Bone marrow (tissue), 2 donors: ENCODE measurements around the gene PITPNB.

Experiments used
- DNase-seq, 2 donors: peaks; one replicate each; lab custom pipeline; 2025; lab: John Stamatoyannopoulos, UW

The PITPNB gene

DNA sequence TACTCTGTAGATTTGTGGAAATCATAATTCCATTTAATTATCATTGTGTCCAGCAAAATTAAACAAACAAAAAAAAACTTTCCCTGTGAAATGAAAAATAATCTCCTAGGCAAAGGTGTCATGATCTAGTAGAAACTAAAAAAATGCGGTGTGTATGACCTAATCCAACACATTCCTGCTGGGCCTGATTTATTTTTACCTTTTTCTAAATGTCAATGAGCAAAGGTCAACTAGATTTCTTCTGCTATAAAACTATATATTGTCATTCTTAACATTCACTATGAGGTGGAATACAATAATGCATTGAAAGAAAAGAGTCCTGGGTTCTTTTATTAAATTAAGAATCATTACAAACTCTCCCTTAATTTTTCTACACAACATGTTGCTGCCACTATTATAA is 60.4 kb downstream of the PITPNB start:
- DNase-seq = no peak

DNA sequence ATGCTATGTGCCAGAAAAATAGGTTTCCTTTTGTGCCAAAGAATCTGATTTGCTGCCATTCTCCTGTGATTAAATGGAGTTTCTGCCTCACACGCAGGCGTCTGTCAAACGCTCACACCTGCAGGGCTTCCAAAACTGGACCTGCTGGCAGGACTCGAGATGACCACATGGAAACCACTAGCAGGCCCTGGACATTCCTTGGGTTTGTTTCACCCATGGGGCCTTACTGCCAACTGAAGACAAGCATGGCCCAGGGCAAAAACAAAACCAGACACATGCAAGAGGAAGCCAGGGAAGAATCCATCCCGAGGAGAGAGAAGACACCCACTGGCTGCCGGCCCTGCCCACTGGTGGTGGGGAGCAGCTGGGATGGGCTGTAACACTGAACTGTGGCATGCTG is 61.6 kb downstream of the PITPNB start:
- no peak for DNase-seq

DNA sequence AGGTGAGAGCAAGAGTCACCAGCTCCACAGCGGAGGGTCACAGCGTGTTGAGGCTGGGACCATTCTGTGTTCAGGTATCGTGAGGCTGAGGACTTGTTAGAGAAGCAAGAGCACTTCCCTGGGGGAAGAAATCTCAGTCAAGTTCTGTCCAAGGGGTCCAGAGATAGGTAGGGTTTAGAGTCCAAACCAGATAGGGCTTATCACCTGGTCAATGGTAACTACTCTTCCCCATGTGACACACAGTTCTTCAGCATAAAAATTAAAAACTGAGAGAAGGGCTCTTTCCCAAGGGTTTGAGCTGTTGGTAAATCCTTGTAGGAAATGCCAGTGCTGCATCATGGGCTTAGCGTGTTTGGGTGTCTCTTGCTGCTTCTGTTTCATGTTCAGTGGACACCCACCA is 62.7 kb downstream of the PITPNB start:
- no peak for DNase-seq

DNA sequence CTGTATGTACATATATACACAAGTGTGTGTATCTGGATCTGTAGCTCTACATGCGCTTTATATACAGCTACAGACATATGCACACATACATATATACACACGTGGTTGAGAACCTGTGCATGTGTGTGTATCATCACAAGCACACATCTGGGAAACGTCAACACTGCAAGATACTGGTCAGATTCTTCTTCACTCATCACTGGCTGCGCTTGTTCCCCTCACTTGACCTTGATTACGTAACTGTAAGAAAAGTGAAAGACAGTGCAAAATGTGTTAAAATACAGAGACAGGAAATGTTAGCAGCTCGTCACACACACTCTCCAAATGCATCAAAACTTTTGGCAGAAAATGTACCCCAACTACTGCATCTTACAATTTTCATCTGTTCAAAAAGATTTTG is 65.6 kb downstream of the PITPNB start:
- DNase-seq = no peak

DNA sequence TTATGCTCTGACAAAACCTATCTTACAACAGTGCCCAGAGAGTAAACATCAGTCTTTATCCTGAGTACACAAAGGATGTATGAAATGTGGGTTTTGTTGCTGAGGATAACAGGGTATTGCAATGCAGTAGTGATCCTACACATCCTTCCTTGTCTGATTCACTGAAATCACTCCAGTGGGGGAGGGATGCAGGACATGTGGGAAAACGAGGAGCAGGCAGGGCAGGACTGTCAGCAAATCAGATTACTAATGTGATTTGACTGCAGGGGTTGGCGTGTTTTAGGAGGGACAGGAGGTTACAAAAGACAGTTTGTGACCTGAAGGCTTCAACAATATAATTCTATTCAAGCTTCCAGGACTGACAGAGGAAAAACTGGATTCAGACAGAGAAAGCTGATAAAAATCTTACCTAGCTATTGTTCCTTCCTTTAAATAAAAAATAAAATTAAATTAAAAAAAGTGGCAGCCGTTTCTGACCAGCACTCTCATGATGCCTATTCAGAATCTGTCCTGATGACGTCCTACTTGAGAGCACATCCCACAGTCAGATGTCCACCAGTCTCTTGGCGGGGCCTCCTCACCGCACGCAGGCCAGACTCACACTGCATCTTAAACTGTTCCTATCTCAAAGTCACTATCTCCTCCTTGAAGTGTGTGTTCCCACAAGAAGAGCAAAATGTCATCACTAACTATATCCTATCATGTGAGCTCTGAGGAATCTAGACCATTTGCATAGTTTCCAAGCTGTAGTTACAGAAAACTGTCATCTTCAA is 66.9 kb downstream of the PITPNB start:
- DNase-seq = no peak

DNA sequence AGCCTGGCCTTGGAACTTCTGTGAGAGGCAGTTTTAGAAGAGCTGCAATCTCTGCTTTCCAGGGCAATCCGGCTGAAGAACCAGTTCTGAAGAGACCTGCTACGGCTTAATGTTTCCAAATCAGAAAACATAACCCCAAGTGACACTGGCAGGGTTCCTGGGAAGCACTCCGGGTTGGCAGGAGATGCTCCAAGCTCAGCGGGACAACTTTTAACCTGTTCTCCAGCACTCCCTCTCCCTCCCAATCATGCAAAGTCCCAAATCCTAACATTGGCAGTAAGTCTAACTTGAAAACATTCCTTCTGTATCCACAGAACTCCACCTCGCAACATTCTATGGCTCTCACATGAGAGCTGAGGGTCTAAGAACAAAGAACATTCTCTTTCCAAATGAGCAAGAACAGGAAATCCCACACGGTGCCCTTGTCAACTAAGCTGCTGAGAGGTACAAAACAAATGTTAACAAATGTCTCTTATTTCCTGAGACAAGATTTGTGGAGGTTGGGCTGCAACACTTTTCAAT is 69.0 kb downstream of the PITPNB start:
- no peak for DNase-seq

DNA sequence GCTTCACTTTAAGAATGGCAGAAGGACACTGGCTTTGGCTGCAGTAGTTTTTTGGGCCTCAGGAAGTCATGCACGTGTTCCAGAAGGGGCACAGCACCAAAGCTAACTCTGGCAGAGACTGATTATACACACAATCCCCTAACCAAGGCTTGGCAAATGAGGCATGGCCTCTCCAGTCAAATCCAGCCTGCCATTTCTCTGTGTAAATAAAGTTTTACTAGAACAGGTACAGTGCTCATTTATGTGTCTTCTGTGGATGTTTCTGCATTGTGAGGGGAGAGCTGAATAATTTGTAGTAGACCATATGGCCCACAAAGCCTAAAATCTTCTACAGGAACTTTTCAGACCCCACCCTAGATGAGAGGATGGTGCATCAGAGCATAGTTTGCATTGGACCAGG is 71.1 kb downstream of the PITPNB start:
- DNase-seq = no peak

DNA sequence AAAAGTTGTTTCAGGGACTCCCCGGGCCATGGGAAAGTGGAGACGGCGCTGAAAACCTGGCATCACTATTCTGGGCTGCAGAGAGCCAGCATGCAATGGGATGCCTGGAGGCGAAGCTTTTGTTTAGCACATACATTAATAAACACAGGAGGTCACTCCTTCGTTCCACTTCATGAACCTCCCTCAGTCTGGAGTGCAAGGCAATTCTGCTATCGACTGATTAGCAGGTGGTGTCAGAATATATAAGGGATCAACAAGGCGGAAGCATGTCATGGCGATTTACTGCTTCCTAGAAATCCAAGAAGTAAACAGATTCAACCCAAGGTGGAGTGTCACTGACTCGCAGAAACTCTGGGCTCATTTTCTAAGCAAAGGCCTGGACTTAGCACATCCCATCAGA is 72.1 kb downstream of the PITPNB start:
- no peak for DNase-seq

DNA sequence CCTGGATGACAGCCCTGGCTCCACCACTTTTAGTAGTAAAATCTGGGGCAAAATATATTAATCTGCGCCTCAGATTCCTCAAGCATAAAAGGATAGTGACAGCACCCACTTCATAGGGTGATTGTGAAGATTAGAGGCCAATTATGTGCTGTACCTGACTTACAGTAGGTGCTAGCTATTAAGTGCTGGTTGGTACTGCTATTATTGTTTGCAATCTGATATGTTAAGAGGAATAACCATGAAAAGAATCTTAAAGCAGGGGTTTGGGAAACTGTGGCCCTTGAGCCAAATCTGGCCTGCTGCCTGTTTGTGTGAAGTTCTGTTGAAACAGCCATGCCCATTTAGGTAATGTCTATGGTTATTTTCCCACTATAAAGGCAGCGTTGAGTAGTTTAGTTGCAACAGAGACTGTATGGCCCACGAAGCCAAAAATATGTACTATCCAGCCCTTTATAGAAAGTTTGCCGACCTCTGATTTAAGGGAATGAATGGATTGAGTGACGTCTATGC is 72.8 kb downstream of the PITPNB start:
- DNase-seq = no peak

DNA sequence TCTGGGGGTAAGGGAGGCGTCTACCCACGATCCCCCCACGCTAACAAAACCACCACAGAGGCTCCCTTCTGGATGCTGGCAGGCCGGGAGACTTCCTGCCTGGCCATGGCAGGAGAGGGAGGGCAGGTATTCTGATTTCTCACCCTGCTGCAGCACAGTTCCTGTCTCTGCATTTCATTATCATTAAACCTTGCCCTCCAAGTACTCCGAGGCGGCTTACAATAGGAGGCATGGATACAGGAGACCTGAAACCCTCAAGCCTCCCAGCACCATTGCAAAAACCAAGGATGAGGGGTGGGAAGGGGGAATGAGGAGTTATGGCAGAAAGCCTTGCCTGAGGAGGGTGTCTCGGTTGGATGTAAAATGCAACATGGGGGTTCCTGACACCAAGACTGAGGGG is 73.4 kb downstream of the PITPNB start:
- no peak for DNase-seq

DNA sequence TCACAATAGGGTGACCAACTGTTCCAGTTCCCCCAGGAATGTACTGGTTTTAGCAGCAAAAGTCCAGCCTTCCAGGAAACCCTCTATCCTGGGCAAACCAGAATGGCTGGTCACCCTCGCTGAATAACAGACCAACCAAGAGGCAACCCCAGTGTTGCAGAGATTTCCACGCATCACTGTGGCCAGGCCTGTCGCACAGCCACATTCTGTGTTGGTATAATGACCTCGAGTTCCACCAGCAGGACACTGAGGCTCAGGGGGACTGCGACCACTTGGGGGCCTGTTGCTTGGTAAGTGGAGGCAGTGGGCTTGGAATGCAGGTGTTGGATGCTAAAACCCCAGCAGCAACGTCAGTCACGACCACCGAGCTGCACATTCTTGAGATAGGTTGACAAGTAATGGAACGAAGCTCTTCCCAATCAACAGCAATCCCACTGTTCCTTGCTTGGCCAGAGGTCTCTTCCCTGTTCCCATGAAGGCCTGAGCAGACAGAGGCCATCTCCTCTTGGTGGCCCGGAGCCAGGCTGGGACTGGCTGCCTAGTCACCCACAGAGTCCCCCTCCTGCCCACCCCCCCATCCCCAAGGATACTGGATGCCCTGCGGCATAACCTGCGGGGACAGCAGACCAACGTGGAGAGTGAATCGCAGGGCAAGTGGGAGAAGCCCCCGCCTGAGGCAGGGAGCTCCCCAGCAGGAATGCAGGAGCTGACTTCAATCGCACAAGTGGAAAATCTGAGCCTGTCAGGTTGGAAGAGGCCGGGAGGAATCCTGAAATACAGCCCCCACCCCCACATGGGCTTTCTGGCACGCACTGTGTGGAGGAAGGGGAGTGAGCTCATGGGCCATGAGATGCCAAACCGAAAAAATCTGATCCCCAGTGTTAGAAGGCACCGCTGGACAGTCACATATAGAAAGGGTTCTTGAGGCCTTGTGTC is 74.1 kb downstream of the PITPNB start:
- DNase-seq = no peak

DNA sequence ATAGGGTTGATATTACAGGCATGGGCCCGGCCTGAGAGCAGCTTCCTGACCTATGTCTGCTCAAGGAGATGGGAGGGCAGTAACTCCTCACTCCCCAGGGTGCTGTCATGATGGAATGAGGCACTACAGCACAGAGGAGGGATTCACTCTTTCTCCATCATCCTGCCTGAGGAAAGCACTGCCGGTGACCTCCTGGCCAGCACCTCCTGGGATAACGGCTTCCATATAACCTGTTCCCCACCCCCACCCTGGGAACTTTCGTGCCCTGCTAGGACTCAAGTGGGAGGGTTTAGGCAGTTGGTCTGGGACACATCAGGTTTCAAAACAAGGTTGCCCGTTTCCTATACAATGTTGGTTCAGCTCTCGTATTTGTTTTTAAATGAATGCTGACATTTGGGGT is 74.8 kb downstream of the PITPNB start:
- no peak for DNase-seq

DNA sequence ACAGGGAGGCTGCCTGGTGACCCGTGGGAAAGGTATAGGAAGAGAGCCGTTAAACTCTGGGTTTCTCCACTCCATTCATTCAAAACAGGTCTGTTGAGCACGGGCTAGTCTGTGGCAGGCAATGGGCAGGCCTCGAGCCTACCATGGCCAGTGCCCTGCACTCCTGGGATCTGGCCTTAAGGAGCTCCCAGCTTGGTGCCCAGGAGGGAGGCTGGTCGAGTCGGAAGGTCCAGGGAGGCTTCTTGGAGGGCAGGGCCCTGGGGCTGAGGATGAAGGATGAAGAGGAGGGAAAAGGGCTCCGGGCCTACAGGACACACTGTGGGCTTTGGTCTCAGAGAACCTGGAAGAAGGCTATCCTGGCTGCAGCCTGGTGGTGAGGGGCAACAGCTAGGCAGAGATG is 75.6 kb downstream of the PITPNB start:
- DNase-seq = no peak

DNA sequence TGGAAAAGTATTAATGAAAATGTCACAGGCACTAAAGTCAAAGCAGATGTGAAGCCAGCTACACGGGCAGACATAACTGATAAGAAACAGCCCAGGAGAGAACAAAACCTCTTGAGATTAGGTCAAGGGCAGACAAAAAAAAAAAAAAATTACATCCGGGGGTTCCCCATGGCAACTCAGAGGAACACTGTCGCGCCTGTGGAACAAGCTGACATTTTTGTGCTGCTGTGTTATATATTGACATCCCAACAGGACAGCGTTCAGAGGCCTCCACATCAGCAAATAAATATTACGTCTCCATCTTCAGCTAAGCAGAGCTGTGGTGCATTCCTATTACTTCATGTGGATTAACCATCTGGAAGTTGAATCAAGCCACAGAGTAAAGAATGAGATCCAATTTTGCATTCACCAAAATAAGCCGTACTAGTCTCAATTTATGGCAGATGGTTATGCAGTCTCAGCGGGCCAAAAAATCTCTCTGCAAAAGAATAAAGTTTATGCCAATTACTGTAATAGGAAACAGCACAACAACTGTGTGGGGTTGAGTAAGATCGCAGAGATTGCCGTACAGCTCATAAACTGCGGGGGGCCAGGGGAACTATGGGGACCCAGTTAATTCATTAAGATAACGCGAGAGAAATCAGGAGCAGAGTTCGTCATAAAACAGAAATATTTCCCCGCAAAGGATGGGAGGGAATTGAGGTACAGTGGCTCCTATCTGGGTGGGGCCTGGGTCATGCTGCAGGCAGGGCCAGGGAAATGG is 76.2 kb downstream of the PITPNB start:
- DNase-seq = no peak

DNA sequence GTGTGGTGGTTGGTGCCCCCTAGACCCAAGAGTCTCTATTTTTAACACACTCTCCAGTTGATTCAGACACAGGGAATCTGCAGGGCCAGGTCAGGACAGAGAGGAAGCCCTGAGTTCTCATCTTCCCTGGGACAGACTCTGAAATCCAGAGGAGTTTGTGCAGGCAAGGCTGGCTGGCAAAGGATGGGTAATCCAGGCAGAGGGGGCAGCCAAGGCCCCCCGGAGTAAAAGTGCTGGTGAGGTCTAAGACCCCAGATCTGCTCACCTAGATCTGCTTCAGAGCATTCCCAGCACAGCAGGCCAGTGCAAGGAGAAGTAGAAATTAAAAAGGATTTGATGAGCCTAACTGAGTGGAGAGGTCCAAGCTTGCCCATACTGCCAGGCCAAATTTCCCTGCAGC is 76.9 kb downstream of the PITPNB start:
- no peak for DNase-seq

DNA sequence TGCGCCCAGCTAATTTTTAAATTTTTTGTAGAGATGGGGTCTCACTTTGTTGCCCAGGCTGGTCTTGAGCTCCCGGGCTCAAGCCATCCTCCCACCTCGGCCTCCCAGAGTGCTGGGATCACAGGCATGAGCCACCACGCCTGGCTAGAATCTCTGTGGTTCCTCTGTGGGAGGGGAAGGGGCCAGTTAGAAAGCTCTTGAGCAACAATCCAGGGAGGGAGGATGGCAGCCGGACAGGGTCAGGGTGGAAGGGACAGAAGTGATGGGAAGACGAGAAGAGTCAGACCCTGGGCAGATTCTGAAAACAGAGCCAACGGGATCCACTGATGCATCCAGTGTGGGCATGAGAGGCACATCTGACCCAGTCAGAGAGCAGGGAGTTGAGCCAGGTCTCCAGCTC is 78.6 kb downstream of the PITPNB start:
- DNase-seq = no peak

DNA sequence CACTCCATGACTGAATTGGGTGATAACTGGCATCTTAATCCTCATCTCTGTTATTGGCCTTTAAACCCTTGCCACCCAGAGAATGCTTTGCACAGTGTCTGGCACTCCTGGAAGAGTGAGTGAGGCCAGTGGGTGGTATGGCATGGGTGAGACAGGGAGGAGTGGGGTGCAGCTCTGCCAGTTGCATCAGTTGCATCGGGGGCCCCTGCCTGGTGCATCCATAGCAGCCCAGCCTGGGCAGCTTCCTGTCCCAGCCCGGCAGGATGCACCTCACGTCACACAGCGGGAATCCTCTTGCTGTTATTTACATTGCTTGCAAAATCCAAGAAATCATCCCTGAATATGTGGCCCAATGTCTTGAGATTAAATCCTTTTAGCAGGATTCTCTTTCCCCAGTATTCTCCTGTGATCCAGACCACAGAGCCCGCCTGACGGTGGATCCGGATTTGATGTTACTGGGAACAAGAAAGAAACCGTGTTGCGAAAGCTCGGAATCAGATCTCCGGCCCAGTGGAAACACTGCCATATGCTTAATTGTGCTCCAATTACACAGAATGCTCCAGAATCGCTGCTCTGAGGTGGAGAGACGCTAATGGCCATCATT is 79.9 kb downstream of the PITPNB start:
- no peak for DNase-seq

DNA sequence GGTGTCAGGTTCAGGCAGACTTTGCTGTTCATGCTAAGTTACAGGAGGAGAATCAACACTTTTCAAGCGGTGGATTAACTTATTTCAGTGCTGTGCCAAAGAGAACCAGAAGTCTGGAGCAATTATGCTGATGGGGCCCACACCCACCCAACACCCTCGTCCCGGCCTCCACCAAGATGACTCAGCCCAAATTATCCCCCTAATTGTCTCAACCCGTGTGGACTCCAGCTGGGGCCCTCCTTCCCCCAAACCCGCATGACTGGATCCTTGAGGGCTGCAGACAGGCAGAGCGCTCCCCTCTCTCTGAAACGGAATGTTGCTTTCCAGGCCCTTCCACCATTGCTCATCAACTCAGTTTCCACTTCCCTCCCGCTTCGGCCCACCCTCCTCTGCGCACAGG is 82.9 kb downstream of the PITPNB start:
- DNase-seq = no peak

DNA sequence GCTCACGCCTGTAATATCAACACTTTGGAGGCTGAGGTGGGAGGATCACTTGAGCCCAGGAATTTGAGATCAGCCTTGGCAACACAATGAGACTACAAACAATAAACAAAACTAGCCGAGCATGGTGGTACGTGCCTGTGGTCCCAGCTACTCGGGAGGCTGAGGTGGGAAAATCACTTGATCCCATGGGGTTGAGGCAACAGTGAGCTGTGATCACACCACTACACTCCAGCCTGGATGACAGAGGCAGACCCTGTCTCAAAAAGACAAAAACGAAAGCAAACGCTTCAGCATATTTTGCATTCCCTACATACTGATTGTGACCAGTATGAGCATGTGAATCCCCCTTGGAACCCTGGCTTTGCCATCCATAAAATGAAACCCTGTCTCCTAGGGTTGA is 83.6 kb downstream of the PITPNB start:
- DNase-seq = no peak

DNA sequence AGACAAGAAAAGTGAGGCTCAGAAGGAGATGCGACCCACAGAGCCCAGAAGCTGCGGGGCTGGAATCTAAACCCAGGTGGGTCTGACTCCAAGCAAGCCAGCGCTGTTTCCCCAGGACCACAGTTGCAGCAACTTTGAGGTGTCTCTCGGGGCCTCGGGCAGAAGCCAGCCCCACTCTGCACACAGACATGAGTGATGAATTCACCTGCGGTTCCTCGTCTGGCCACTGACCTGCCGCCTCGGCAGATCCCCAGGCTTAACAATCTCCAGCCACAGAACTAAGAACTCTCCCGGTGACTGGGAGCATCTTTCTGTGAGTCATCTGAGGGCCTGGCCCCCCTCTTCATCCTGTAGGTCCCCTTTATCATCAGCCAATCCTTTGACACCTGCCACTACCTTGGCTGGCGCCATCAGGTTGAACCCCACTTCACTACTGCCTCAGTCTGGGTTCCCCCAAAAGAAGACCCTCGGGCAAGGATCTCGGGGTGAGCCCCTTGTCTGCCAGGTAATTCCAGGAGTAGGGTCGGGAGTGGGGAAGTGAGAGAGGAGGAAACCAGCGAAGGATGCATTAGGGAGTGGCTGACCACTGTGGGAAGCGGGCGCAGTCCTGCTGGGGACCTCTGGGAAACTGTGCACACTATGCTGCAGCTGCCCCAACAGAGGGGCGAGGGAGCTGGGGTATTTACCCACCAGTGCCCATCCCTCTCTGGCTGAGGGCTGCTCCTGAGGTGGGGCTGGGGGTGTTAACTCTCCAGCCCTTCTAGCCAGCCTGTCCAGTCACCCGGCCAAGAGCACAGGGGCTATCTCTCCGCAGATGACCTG is 84.5 kb downstream of the PITPNB start:
- DNase-seq = no peak

DNA sequence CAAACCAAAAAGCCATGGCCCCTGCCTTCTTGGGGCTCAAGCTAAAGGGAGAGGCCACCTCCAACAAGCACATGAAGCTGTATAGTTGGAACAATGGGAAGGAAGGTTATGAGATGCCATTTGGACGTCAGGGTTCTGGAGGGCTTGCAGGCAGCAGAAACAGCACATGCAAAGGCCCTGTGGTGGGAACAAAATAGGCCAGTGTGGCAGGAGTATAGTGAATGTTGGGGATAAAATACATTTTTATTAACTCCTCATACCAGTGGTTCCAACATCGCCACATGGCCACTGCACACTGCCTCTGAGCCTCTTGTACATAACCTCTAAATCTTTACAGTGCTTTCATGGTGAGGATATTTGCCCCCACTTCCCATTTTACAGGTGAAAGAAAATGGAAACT is 85.3 kb downstream of the PITPNB start:
- no peak for DNase-seq
